Neuronal stem cell (in vitro differentiated cells): ENCODE measurements around the gene PDZK1IP1.

Experiments used
- DNase-seq: peaks from one replicate; pipeline ENCODE4 v3.0.0-alpha.2; 2013; ENCODE audit warnings: low spot score
- H2AFZ ChIP-seq: one replicate; pipeline ENCODE4 v1.6.1; 2013; ENCODE audit warnings: mild to moderate bottlenecking, low read length, inconsistent platforms
- H2AK5ac ChIP-seq: 2 replicates; pipeline ENCODE4 v1.6.1; 2013; ENCODE audit warnings: low read depth, mild to moderate bottlenecking, inconsistent platforms, low read length, moderate library complexity, mixed read lengths
- H2BK120ac ChIP-seq: 2 replicates; pipeline ENCODE4 v1.6.1; 2013; ENCODE audit warnings: low read depth, mild to moderate bottlenecking, inconsistent platforms, low read length, moderate library complexity, mixed read lengths
- H2BK12ac ChIP-seq: one replicate; pipeline ENCODE4 v1.6.1; 2013; ENCODE audit warnings: low read length, inconsistent platforms
- H2BK15ac ChIP-seq: 2 replicates; pipeline ENCODE4 v1.6.1; 2013; ENCODE audit warnings: mild to moderate bottlenecking, low read length, inconsistent platforms, mixed read lengths
- H2BK5ac ChIP-seq: one replicate; pipeline ENCODE4 v1.6.1; 2013; ENCODE audit warnings: inconsistent platforms, mild to moderate bottlenecking, low read length, moderate library complexity
- H3K14ac ChIP-seq: one replicate; pipeline ENCODE4 v1.6.1; 2013; ENCODE audit warnings: low read length, inconsistent platforms
- H3K18ac ChIP-seq: 2 replicates; pipeline ENCODE4 v1.6.1; 2013; ENCODE audit warnings: low read length, inconsistent platforms
- H3K23ac ChIP-seq: 2 replicates; pipeline ENCODE4 v1.6.1; 2013; ENCODE audit warnings: low read depth, mild to moderate bottlenecking, mixed read lengths, low read length, inconsistent platforms; ENCODE audit not compliant: poor library complexity
- H3K27ac ChIP-seq: replicated peaks from 3 replicates; pipeline ENCODE4 v1.5.1; 2013; ENCODE audit warnings: low read length, inconsistent platforms
- H3K27me3 ChIP-seq, 3 experiments: 2 replicates each; pipeline ENCODE4 v1.6.1; 2013; ENCODE audit warnings: low read length in 3 of 3, mild to moderate bottlenecking in 2 of 3, inconsistent platforms in 1 of 3, low read depth in 1 of 3, mixed read lengths in 1 of 3, moderate library complexity in 1 of 3; ENCODE audit not compliant: control insufficient read depth in 3 of 3, insufficient read depth in 3 of 3
- H3K36me3 ChIP-seq, 2 donors: replicated peaks in 1 of 2; 2 replicates each; pipeline ENCODE4 v1.6.1; 2013; ENCODE audit warnings: low read length in 2 of 2; ENCODE audit not compliant: control insufficient read depth in 2 of 2, insufficient read depth in 2 of 2
- H3K4ac ChIP-seq: 2 replicates; pipeline ENCODE4 v1.6.1; 2013; ENCODE audit warnings: inconsistent platforms, mild to moderate bottlenecking, low read length, moderate library complexity
- H3K4me1 ChIP-seq, 2 donors: 1 replicate in 1 of 2; 2 replicates in 1 of 2; pipeline ENCODE4 v1.6.1; 2013; ENCODE audit warnings: low read length in 2 of 2, low read depth in 1 of 2; ENCODE audit not compliant: control insufficient read depth in 2 of 2, insufficient read depth in 1 of 2
- H3K4me2 ChIP-seq: one replicate; pipeline ENCODE4 v1.6.1; 2013; ENCODE audit warnings: mild to moderate bottlenecking, low read length, inconsistent platforms; ENCODE audit not compliant: insufficient read depth, poor library complexity, severe bottlenecking
- H3K4me3 ChIP-seq, 2 donors: 2 replicates each; pipeline ENCODE4 v1.5.1; 2013; ENCODE audit warnings: low read length in 2 of 2, mild to moderate bottlenecking in 2 of 2, inconsistent platforms in 1 of 2, moderate library complexity in 1 of 2
- H3K79me1 ChIP-seq: one replicate; pipeline ENCODE4 v1.6.1; 2013; ENCODE audit warnings: low read depth, mild to moderate bottlenecking, inconsistent platforms, low read length, moderate library complexity
- H3K9ac ChIP-seq: one replicate; pipeline ENCODE4 v1.6.1; 2013; ENCODE audit warnings: mild to moderate bottlenecking, low read depth, low read length, inconsistent platforms; ENCODE audit not compliant: poor library complexity
- H3K9me3 ChIP-seq, 2 donors: replicated peaks in 1 of 2; 2 replicates each; pipeline versions ENCODE3 to v1.6.1; 2013; ENCODE audit warnings: low read length in 2 of 2, mild to moderate bottlenecking in 2 of 2, inconsistent platforms in 1 of 2, low read depth in 1 of 2, mixed read lengths in 1 of 2, moderate library complexity in 1 of 2; ENCODE audit not compliant: control insufficient read depth in 2 of 2, insufficient read depth in 1 of 2
- H4K8ac ChIP-seq: one replicate; pipeline ENCODE4 v1.6.1; 2013; ENCODE audit warnings: low read depth, mild to moderate bottlenecking, inconsistent platforms, low read length, moderate library complexity
- H4K91ac ChIP-seq: one replicate; pipeline ENCODE4 v1.6.1; 2013; ENCODE audit warnings: low read length, low read depth, mild to moderate bottlenecking, inconsistent platforms; ENCODE audit not compliant: poor library complexity
- WGBS, 2 donors: extraction: QIAGEN DNeasy Blood & Tissue Kit; methylation state at CpG; one replicate each; pipeline ENCODE4 v1.1.7; 2013; ENCODE audit warnings: missing lambda C conversion rate in 2 of 2, mixed read lengths in 1 of 2; ENCODE audit not compliant: insufficient read length in 2 of 2, insufficient replicate concordance in 1 of 2; ENCODE audit errors: extremely low coverage in 2 of 2; 5-methylcytosine and 5-hydroxymethylcytosine counted together

The PDZK1IP1 gene

DNA sequence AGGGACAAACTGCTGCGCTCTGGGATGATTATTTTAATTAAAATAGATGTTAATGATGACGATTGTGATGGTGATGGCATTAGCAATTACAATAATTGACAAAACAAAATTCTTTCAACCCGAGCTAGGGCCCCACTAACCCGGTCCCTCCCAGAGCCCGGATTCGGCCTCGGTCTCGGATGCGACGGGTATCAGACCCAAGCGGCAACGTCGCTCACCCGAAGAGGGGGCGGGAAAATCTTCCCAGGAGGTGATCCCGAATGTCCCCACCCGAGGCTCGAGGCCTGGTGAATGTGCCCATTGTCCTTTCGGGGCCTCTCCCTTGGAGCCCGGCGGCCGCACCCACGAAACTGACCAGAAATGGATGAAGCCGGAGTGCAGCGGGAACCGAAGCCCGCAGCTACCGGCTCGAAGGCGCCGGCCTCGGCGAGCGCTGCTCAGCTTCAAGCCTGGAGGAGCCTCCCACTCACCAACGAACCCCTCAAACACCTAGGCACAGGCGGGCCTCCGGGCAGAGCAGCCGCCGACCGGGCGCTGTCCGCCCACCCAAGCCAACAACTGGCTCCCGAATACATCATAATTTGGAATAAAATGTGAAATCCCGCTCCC, 41.0 kb upstream of the PDZK1IP1 start:
- no CpG with 5 or more reads among the region's 44 CpGs for WGBS, 2 donors

DNA sequence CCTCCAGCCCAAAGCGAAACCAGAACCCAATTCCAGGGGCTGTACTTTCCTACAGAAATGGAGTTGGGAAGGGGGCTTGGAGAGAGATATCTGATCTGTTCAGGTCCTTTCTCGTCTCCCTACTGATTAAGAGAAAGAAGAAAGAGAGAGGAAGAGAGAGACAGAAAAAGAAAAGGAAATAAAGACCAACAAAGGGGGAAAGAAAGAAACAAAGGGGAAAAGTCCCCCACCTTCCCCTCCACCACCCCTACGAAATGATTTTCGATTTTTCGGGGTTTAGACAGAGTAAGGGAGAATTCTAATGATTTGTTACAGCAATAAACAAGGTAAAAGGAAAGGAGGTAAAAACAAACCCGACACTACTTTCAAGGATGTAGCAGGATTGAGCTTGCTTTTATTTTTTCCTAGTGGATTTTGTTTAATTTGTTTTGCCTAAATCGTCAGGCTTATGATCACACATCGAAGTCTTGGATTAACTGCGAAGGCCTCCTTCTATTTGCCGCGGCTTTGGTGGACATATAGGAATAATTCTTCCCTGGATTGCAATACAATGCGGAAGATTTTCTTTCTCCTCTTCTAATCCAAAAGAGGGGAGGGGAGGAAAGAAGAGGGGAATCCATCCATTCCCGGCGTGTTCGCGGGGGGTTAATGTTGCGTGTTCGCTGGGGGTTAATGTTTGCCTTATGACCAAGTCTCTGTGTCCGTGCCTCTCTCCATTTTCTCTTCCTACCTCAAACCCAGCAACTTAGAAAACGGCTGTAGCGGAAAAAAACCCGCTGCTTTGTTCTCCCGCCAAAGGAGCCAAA, 40.3 kb upstream of the PDZK1IP1 start:
- H3K4me1 ChIP-seq, result peaks cover under 1 to 6% of the 10 kb centered on the region in 2 donors
- no peak overlapping the region for H3K14ac ChIP-seq
- H2AFZ ChIP-seq, result no peak overlapping the region
- no peak overlapping the region for H4K8ac ChIP-seq
- H2BK15ac ChIP-seq, result no peak overlapping the region
- no peaks in the 10 kb centered on the region for H3K36me3 ChIP-seq
- H2BK12ac ChIP-seq, result no peak overlapping the region
- no peak overlapping the region for H2AK5ac ChIP-seq
- no peak overlapping the region for H3K4me2 ChIP-seq
- no peak overlapping the region for H3K18ac ChIP-seq
- H3K4me3 ChIP-seq, result no peak overlapping the region
- no peak overlapping the region for H3K9ac ChIP-seq
- no peaks in the 10 kb centered on the region for H3K79me1 ChIP-seq
- no peak overlapping the region for H2BK120ac ChIP-seq
- no peak overlapping the region for H2BK5ac ChIP-seq
- H4K91ac ChIP-seq, result no peak overlapping the region
- H3K27ac ChIP-seq, result no peak overlapping the region
- peaks cover 1 to 2% of the 10 kb centered on the region in 2 donors for H3K9me3 ChIP-seq
- no peak overlapping the region for H3K4ac ChIP-seq
- WGBS, 2 donors, result no CpG with 5 or more reads among the region's 23 CpGs
- H3K27me3 ChIP-seq, result peaks cover 65 to 98% (median 95%) of the 10 kb centered on the region in 3 experiments
- peak overlapping the region; percentile 25 for H3K23ac ChIP-seq
- DNase-seq, result no peak

More for the DNA sequence above, 41.0 kb upstream of the PDZK1IP1 start:
- Histone ChIP-seq H3K4me1 (peaks cover 2 to 6% of the 10 kb centered on the region in 2 donors), H3K79me1 (no peaks in the 10 kb centered on the region), H3K4ac (no peak overlapping the region), H2AFZ (peak overlapping the region; percentile 45), H3K4me2 (peak overlapping the region; percentile 12), H2AK5ac (no peak overlapping the region), H2BK5ac (no peak overlapping the region), H3K9ac (no peak overlapping the region), H3K14ac (no peak overlapping the region), H3K9me3 (peaks cover 1 to 2% of the 10 kb centered on the region in 2 donors), H4K8ac (no peak overlapping the region), H3K27ac (no peak overlapping the region), H3K4me3 (no peak overlapping the region), H3K36me3 (no peaks in the 10 kb centered on the region), H2BK120ac (no peak overlapping the region), H2BK12ac (no peak overlapping the region), H3K18ac (peak overlapping the region; percentile 11), H3K23ac (peak overlapping the region; percentile 8), H4K91ac (no peak overlapping the region), H3K27me3 (peaks cover 61 to 98% (median 98%) of the 10 kb centered on the region in 3 experiments), H2BK15ac (no peak overlapping the region)
- no peak for DNase-seq

DNA sequence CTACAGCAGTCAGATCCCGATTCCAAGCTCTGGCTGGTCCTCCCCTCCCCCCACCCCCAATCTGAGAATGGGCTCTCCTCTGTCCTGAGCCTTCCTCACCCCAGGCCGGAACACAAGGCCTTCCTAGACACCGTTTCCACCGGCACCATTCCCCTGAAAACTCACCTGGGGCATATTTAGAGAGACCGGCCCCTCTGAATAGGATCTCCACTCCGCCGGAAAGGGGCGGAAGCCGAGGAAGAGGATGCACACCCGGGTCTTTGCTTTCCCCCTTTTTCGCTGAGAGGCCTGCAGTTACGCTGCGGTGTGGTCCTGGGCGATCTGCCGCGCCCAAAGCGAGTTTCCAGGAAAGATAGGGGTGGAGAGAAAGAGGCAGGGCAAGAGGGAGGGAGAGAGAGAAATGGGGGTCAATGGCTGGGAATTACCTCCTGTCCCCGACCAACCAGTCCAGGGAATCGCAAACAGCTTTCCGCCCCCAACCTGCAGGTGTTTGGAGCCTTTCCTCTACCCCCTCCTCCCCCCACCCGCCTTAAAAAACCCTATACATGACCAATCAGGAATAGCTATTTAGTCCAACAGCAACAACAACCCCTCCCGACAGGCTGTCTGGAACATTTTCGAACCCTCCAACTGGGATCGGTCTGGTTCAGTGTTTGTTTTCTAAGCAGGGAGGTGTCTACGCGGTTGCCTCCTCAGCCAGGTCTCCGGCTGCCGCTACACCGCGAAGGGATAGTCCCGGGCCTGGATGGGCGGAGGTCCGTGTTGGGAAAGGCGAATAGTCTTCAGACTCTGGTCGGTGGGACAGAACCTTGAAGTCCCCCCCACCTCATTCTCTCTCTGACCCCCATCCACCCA, 39.4 kb upstream of the PDZK1IP1 start:
- H2AK5ac ChIP-seq, result no peak overlapping the region
- H3K18ac ChIP-seq, result peak overlapping the region; percentile 15
- no peak overlapping the region for H2BK5ac ChIP-seq
- H3K27me3 ChIP-seq, result peaks cover 74 to 100% (median 97%) of the 10 kb centered on the region in 3 experiments
- H2BK120ac ChIP-seq, result no peak overlapping the region
- peak overlapping the region; percentile 56 for H2BK15ac ChIP-seq
- no peak for DNase-seq
- H3K14ac ChIP-seq, result no peak overlapping the region
- H3K4me3 ChIP-seq, result no peak overlapping the region
- H3K4ac ChIP-seq, result no peak overlapping the region
- H3K23ac ChIP-seq, result peak overlapping the region; percentile 50
- no peaks in the 10 kb centered on the region for H3K79me1 ChIP-seq
- H3K27ac ChIP-seq, result no peak overlapping the region
- no peak overlapping the region for H3K9ac ChIP-seq
- peaks cover 1 to 2% of the 10 kb centered on the region in 2 donors for H3K9me3 ChIP-seq
- no peak overlapping the region for H2AFZ ChIP-seq
- no peak overlapping the region for H3K4me2 ChIP-seq
- no peak overlapping the region for H2BK12ac ChIP-seq
- H3K4me1 ChIP-seq, result peaks cover 2 to 10% of the 10 kb centered on the region in 2 donors
- WGBS, 2 donors, result no CpG with 5 or more reads among the region's 35 CpGs
- H4K91ac ChIP-seq, result no peak overlapping the region
- H3K36me3 ChIP-seq, result no peaks in the 10 kb centered on the region
- H4K8ac ChIP-seq, result no peak overlapping the region
